HepG2 (cell line): ENCODE measurements around the gene SLC18A2. TPM values are rescaled to one million over a fixed set of nuclear protein-coding genes. Genes with fewer than 3 reads are reported as not detected.

Source experiments
- ATAC-seq: fragments of 200-7000 bp; cut with Tn5 transposase; 3 replicates; pipeline ENCODE4 v1.9.1; 2020; ENCODE audit warnings: mild to moderate bottlenecking, moderate library complexity
- BruUV-seq: library from RNA; stranded (reverse); fragments of 400-500 nt; replicated peaks from 2 replicates; lab custom pipeline; 2021; lab: Mats Ljungman, UMichigan
- CTCF ChIA-PET: fragments of 300-600 bp; formaldehyde crosslinking; extraction: SDS; loops from one replicate; lab custom pipeline; 2021; ENCODE audit warnings: low total read pairs, inconsistent platforms, low intra/inter-chr PET ratio; lab: Yijun Ruan, JAX
- POLR2A ChIA-PET: fragments of 350-600 bp; sonication (Branson Sonifier 250); formaldehyde crosslinking; loops from one replicate; lab custom pipeline; 2020; ENCODE audit warnings: antibody characterized with exemption, inconsistent platforms; lab: Yijun Ruan, JAX
- DNase-seq: peaks from one replicate; pipeline ENCODE4 v3.0.0-alpha.2; 2015; ENCODE audit warnings: low spot score
- FAIRE-seq: peaks from 3 replicates; lab custom pipeline; 2011; peaks lifted over from hg19 to GRCh38; lab: Jason Lieb, UNC
- H2AFZ ChIP-seq: one replicate; pipeline ENCODE4 v1.6.1; 2011; ENCODE audit warnings: low read length, inconsistent platforms
- H3K27ac ChIP-seq: fragments of 300-600 bp; 3 replicates; pipeline ENCODE4 v1.8.0; 2011; ENCODE audit warnings: mixed run types, mild to moderate bottlenecking, mixed read lengths, low read length, inconsistent platforms; ENCODE audit not compliant: insufficient read depth; ENCODE audit errors: extremely low read length
- H3K27me3 ChIP-seq, 2 experiments: fragments of 200-600 bp in 1 of 2; 2 replicates in 1 of 2; 3 replicates in 1 of 2; pipeline versions ENCODE4 v1.6.0 to v1.8.0; 2011; ENCODE audit warnings: low read length in 2 of 2, mild to moderate bottlenecking in 2 of 2, moderate library complexity in 2 of 2, inconsistent platforms in 1 of 2; ENCODE audit not compliant: insufficient read depth in 2 of 2, control insufficient read depth in 1 of 2
- H3K36me3 ChIP-seq, 2 experiments: fragments of 200-600 bp in 1 of 2; replicated peaks in 1 of 2; 2 replicates in 1 of 2; 3 replicates in 1 of 2; pipeline versions ENCODE4 v1.5.1 to v1.8.0; 2011; ENCODE audit warnings: low read length in 2 of 2, inconsistent platforms in 1 of 2; ENCODE audit not compliant: insufficient read depth in 2 of 2, control insufficient read depth in 1 of 2
- H3K4me1 ChIP-seq: 2 replicates; pipeline ENCODE4 v1.5.1; 2012; ENCODE audit warnings: low read length, inconsistent platforms; ENCODE audit not compliant: insufficient read depth
- H3K4me2 ChIP-seq: 2 replicates; pipeline ENCODE4 v1.6.0; 2011; ENCODE audit warnings: low read depth, low read length, inconsistent platforms
- H3K4me3 ChIP-seq, 3 experiments: fragments of 200-600 bp in 1 of 3; sonication (generic), shearing (Covaris generic) in 1 of 3; replicated peaks in 1 of 3; 2 replicates each; pipeline ENCODE4 v1.5.1; 2011 to 2016; ENCODE audit warnings: low read length in 3 of 3, inconsistent platforms in 2 of 3, low read depth in 2 of 3, mild to moderate bottlenecking in 2 of 3, control low read depth in 1 of 3, mixed read lengths in 1 of 3; ENCODE audit not compliant: insufficient read depth in 1 of 3
- H3K79me2 ChIP-seq: one replicate; pipeline ENCODE4 v1.6.1; 2011; ENCODE audit warnings: low read length, inconsistent platforms; ENCODE audit not compliant: insufficient read depth
- H3K9ac ChIP-seq: 2 replicates; pipeline ENCODE4 v1.6.0; 2011; ENCODE audit warnings: mild to moderate bottlenecking, low read depth, low read length, inconsistent platforms; ENCODE audit not compliant: insufficient read depth
- H3K9me3 ChIP-seq: 2 replicates; pipeline ENCODE4 v1.5.1; 2012; ENCODE audit warnings: mild to moderate bottlenecking, low read length
- H4K20me1 ChIP-seq: 2 replicates; pipeline ENCODE4 v1.6.0; 2011; ENCODE audit warnings: inconsistent platforms, mild to moderate bottlenecking, low read length, moderate library complexity; ENCODE audit not compliant: insufficient read depth
- REST ChIP-seq, 2 experiments: IDR thresholded peaks; 2 replicates each; pipeline ENCODE4 v1.6.1; 2011 to 2012; ENCODE audit warnings: low read length in 2 of 2, borderline replicate concordance in 1 of 2, low read depth in 1 of 2, mild to moderate bottlenecking in 1 of 2, moderate library complexity in 1 of 2
- RFXANK ChIP-seq: IDR thresholded peaks from 2 replicates; pipeline ENCODE4 v1.6.1; 2016
- ZNF33B ChIP-seq: sonication (generic); formaldehyde crosslinking; IDR thresholded peaks from 2 replicates; pipeline ENCODE4 v1.5.1; 2020; ENCODE audit warnings: mild to moderate bottlenecking, missing genetic modification reagents
- WGBS: methylation state at CpG from one replicate; pipeline ENCODE4 v1.1.6; 2017; ENCODE audit warnings: low lambda C conversion rate; 5-methylcytosine and 5-hydroxymethylcytosine counted together
- in situ Hi-C: cut with HindIII; loops from 2 replicates; pipeline ENCODE4 v1.10.0; 2017; ENCODE audit warnings: low pct_unique_long_range_greater_than_20kb; ENCODE audit not compliant: extremely low pct_ligation_motif_present
- intact Hi-C: fragments of 100-400 bp; cut with micrococcal nuclease; formaldehyde crosslinking; loops from one replicate; pipeline ENCODE4 v1.10.0; 2022; ENCODE audit not compliant: unreplicated experiment
- polyA plus RNA-seq, 8 experiments: library from polyadenylated mRNA; depleted of rRNA in 3 of 8; stranded (reverse) in 7 of 8; unstranded in 1 of 8; fragments of >200 nt; fragmentation: Illumina TruSeq in 4 of 8; extraction: Trizol in 4 of 8; gene quantifications; 2 replicates each; pipeline versions ENCODE4 v1.2.1 to v1.2.3, GENCODE V29; 2011 to 2016; ENCODE audit warnings: low read depth in 4 of 8, missing spikeins in 1 of 8, mixed read lengths in 1 of 8; ENCODE audit not compliant: insufficient read depth in 1 of 8
- total RNA-seq, 5 experiments: library from RNA; depleted of rRNA; stranded (reverse); fragments of >200 nt; fragmentation: Illumina TruSeq; extraction: Trizol; gene quantifications; 2 replicates each; pipeline ENCODE4 v1.2.3, GENCODE V29; 2016; ENCODE audit warnings: low read depth in 1 of 5

SLC18A2 gene
- total and polyA plus RNA-seq, 2 of the 13 experiments (the other 11 are each of a cell fraction or from before 2014, with no cell fraction given), result not detected

- FAIRE-seq, result no peak
- TF ChIP-seq RFXANK (CRISPR knock-in tag) (no peak), ZNF33B (no peak), REST (IDR thresholded peaks at IDR 0.05; ENCODE audit: borderline replicate concordance in 1 of 2, low read depth in 1 of 2, low read length in 2 of 2) (peak; percentile 45 to 86)
- TF ChIP-seq, all 625 proteins: peak for 1
- ChIA-PET CTCF (interaction anchor here (0.9 kb wide), 1 partner anchor 38 kb away, joined by 3 read pairs; no protein-coding TSS in a partner anchor), POLR2A (no interaction called here)
- H3K4me1 ChIP-seq, result peaks cover 17% of the 10 kb centered on the region
- H4K20me1 ChIP-seq, result no peaks in the 10 kb centered on the region
- H3K9ac ChIP-seq, result no peak overlapping the region
- H3K4me2 ChIP-seq, result 0 out of 2 replicates have a peak overlapping the region, but pooled peaks have one; percentile 32
- no peak for DNase-seq
- 30% methylated on average over 9 of the region's 9 CpGs for WGBS
- no peaks in the 10 kb centered on the region for H3K79me2 ChIP-seq
- ATAC-seq, result peak; percentile 50
- peaks cover 1 to 20% of the 10 kb centered on the region in 2 experiments for H3K27me3 ChIP-seq
- BruUV-seq, result no TSS peak
- no peak overlapping the region for H2AFZ ChIP-seq
- intact Hi-C loops, result no loop called here
- H3K4me3 ChIP-seq, result no peak overlapping the region
- no peak overlapping the region for H3K27ac ChIP-seq
- H3K36me3 ChIP-seq, result no peaks in the 10 kb centered on the region
- in situ Hi-C loops, result no loop called here
- H3K9me3 ChIP-seq, result no peaks in the 10 kb centered on the region
These were observed 13.4 kb downstream of the SLC18A2 start for GRCh38 chr10:117254338-117254737.
